ENCODE measurements around the gene SLC6A3.
"Not testable (repeated sequence)": the region's sequence is repeated elsewhere in the genome, so short reads cannot be mapped to it uniquely, and the experiment has no call there.

The SLC6A3 gene

DNA sequence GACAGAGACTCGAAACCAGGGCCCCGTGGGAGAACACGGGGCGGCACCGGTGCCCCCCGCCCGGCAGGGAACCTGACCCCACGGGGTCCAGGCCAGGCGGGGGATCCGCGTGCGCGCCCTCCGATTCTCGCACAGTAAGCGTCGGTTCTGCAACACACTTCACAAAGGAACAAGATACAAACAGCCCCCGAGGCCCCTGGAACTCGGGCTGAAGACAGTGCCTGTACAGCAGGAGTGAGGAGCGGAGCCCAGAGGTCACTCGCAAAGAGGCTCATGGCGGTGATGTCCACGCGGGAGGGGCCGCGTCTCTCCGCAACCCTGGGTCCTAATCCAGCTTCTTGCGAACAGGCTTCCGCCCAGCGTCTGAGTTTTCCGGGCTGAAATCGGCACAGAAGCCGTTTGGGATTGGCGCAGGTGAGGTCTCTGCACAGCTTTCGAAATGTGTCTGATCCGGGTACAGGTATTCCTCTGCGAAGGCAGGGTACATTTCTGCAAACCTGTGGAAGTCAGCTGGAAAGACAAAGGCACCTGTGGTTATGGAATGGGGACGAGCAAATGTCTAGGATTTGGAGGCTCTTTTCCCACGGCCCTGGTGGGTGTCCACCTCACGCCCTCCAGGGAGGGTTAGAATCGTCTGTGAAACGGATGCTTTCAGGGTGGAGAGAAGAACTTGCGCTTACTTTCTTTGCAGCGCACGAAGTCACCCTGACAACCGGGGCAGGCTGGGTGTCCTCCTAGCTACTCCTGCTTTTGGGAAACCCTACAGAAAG lies 18.3 kb upstream of the SLC6A3 start:
- DNase-seq, result no peak

DNA sequence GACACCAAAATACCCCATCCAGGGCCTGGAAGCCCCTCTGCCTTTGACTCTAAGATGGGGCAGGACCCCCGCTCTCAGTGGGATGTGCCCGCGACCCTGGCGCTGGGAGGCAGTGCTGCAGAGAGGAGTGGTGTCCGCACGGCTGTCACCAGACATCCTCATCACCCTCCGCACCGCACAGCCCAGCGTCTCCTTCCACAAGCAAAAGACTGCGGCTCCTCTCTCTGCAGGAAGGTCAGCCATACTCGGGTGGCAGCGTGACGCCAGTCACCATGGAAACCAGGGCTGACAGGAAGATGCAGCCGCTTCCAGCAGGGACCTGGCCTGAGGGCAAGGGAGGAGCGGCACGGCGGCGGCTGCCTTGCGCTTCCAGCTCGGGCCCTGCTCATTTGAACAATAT lies 17.1 kb upstream of the SLC6A3 start:
- DNase-seq, result no peak

DNA sequence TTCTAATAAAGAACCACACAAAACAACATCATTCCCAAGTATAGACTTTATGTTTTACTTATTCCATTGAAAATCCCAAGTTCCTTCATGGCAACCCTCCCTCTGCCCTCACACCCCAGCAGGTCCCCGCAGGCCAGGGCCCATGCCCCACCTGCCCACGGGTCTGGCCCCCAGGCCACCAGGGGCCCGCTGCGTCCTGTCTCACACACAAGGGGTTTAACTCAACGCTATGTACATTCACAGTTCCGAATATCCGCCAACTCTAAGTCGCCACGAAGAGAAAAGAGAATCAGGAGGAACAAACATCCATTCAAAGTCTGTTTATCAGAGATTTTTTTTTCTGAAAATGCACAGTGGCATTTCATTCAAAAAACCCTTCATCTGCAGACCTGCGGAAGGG lies 16.2 kb upstream of the SLC6A3 start:
- no peak for DNase-seq

DNA sequence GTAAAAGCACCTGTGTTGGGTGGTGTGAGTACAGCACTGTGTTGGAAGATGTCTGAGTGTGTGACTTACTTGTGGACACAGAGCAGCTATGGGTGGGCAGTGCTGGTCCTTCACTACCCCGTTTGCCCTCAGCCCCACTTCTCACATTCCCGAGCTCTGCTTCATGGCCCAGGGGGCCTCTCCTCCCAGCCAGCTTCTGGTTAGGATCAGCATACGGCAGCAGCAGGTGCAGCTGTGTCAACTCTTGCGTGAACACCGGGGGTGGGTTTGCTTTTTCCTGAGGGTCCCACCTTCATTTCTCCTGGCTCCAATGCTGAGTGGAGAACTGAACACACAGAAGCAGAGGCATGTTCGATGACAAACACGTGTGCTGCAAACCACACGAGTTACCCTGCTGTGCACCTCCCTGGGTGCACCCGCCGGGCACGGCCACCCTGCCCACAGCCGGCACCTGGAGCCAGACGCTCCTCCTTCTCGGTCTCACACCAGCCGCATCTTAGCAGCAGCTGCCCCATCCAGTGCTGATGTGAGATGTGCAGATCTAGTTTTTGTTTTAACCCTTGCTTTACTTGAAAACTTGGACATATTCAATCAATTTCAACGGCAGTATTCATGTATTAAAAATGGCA lies 14.9 kb upstream of the SLC6A3 start:
- DNase-seq, result no peak

DNA sequence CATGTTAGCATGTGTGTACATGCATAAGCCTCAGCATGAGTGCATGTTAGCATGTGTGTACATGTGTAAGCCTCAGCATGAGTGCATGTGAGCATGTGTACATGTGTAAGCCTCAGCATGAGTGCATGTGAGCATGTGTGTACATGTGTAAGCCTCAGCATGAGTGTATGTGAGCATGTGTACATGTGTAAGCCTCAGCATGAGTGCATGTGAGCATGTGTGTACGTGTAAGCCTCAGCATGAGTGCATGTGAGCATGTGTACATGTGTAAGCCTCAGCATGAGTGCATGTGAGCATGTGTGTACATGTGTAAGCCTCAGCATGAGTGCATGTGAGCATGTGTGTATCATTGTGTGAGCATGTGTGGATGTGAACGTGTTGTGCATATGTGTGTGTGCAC lies 14.2 kb upstream of the SLC6A3 start:
- DNase-seq, result not testable (repeated sequence)

DNA sequence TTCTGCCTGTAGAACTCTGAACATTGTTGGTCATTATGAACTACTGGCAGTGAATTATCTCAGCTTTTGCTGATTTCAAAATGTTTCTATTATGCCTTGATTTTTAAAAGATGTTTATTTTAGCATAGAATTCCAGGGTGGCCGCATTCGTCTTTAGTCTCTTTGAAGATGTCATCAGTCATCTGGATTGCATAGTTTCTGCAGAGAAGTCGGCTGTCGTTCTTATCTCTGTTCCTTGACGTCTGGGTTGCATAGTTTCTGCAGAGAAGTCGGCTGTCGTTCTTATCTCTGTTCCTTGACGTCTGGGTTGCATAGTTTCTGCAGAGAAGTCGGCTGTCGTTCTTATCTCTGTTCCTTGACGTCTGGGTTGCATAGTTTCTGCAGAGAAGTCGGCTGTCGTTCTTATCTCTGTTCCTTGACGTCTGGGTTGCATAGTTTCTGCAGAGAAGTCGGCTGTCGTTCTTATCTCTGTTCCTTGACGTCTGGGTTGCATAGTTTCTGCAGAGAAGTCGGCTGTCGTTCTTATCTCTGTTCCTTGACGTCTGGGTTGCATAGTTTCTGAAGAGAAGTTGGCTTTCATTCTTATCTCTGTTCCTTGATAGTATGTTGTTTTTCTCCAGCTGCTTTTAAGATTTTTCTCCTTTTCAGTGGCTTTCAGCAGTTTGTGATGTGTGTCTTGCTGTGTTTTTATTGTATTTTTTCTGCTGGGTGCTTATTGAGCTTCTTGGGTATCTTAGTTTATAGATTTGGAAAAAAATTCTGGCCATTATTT lies 11.1 kb upstream of the SLC6A3 start:
- not testable (repeated sequence) for DNase-seq

DNA sequence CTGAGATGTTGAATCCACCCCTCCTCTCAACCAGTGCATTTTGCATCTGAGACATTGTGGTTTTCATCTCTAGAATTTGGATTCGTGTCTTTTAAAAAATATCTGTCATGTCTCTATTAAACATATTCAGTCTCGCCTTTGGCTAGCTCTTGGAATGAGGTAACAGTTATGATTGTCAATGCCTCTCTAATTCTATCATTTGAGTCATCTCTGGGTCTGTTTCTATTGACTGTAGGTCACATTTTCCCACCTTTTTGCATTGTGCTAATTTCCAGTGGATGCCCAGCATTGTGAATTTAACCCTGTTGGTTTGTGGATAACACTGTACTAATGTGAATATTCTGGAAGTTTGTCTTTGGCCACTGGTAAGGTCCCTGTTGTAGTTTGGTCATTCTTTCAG lies 8.4 kb upstream of the SLC6A3 start:
- DNase-seq, result no peak

DNA sequence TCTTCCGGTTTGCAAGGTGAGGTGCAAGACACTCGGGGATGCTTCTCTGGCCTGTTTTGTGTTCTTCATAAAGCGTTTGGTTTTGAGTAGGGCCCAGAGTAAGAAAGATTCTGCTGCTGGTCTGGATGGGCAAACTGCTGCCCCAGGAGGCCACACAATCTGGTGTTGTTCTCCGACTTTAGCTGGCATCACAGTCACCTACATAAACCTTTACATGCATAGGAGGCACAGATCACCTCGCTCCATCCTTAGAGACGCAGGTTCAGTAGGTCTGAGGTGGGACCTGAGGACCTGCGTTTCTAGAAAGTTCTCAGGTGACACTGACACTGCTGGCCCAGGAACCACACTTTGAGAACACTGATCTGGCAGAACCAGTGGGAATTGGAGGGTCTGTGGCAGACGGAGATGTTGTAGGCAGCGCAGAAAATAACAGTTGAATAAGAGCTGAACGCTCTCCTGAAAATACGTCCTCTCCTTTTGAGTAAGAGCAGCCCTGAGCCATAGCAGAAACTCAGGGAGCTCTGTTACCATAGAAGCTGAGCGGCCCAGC lies 3.9 kb upstream of the SLC6A3 start:
- no peak for DNase-seq

DNA sequence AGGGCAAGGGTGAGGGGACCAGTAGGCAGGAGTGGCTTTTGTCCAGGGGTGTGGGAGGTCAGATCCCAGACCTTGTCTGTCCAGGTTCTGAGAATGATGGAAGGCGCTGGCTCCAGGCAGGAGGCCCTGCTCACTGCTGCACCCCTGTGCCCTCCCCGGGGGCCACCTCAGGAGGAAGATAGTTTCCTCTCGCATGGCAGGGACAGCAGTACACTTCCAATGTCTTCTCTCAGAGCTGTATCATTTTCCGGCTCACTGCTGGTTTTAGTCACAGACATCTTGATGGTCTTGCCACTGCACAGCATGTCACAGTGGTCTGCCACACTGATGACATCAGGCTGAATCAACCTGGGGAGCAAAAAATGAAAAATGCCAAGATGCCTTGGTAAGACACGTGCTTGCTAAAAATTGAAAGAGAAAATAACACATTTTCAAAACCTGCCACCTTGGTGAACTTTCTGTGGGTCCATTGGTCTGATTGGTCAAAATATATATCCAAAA lies 3.3 kb upstream of the SLC6A3 start:
- DNase-seq, result no peak

DNA sequence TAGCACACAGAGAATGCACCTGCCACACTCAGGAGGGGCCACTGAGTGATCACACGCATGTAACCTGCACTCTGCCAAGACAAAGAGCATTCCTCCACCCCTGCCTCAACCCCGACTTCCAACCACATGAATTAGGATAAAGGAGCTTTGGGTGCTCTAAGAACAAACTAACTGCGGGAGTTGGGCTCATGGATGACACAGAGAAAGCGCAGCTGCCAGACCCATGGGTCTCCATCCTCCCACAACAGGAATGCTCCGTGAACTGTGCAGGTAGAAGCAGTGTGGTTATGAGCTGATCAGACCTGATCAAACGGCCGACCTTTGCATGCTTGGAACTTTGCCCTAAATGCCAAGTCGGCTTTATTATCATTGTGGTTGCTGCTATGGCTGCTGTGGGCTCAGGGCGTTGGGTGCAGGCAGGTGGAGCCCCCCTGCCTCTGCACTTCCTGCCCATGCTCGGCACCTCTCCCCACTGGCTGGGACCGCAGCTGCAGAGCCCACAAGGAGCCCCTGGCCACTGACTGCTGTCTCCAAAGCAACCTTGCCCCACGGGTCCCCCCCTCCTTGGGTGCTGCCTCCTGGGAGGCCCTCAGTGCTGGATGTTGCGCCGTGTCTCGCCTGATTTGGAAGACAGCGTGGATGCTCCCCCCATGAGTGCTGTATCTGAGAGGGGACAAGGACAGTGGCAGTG lies 2.6 kb upstream of the SLC6A3 start:
- DNase-seq, result no peak

DNA sequence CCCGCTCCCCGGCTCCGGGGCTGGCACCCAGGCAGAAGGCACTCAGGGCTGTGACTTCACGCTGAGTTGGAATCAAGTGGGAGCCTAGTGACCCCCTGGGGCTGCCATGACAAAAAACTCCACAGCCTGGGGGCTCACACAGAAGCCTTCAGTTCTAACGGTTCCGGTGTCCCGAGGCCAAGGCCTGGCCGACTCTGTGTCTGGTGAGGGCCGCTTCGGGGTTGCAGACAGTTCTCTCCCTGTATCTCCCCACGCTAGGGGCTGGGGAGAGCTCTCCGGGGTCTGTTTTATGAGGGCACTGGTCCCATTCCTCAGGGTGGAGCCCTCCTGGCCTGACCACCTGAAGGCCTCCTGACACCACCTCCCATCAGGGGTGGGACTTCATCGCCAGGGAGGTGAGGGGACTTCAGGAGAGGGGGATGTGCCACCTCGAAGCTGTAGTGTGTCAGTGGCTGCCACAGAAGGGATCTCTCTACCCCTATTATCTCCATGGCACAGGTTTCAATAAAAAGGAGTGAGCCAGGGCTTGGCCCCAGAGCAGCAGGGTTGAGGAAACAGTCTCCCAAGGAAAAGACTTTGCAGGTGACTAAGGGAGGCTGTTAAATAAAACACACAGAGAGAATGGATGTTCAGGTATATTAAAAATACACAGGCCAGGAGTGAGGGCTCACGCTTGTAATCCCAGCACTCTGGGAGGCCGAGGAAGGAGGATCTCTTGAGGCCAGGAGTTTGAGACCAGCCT lies 1.5 kb upstream of the SLC6A3 start:
- no peak for DNase-seq

DNA sequence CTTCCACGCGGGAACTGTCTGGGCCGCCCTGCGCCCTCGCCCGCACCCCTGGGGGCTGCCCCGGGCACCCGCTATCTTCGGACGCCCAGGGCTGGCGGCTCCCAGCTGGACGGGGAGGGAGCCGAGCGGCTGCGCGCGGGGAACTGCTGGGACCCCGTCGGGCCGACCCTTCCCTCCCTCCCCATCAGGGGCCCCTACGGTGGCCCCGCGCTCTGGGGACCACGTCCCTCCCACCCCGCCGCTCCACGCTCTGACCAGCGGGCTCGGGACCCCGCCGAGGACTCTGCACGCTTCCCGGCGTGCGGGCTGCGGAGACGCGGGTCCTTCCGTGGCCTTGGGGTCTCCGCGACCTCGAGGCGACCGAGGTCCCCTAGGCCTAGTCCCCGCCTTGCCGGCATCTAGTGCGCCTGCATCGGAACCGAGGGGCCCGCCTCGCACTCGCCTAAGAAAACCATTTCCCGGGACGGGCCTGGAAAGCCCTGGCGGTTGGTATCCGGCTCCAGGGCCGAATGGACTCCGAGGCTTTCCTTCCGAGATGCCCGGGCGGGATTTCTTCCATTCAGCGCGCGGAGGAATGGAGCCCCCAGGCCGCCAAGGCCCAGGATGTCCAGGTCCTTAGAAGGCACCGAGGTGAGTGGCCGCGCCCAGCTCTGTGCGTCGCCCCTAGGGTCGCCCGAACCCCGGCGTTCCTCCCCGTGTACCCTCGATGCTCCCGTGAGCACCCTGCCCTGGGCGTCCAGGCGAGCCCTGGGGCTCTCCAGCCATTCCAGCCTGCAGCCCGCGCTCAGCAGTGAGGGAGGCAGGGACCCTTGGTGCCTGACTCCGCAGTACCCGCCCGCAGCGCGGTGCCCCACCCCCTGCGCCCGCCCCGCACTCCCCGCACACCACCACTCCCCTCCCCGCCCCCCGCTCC lies 705 bp upstream of the SLC6A3 start:
- no peak for DNase-seq

DNA sequence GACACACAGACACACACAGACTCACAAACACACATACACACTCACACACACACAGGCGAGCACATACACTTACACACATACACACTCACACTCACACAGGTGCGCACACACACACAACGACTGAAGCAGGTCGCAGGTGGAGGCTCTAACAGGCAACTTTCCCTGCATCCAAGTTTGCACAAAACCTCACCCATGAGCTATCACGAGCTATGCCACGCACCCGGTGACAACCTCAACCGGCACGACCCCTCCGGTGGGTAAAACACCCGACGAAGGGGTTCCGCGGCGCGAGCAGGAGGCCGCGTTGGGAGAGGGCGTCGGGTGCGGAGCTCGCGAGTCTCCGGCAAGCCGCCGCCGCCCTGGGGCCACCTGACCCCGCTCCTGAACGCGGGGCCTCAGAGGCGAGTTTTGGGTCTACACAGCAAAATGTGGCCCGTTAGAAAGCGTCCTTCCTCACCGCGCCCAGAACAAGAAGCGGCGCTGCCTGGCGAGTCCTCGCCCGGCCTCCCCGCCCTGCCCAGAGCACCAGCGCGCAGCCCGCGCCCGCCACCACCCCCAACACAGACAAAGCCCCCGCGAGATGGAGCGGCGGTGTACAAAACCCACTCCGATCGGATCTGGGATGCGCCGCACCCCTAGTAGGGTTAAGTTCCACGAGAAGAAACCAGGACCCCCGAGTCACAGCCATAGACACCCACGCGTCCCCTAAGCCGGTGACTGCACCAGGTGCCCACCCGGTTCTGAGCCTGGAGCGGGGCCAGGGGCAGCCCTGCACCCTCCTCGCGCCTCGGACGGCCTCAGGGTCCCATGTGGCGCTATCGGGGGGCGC lies 665 bp downstream of the SLC6A3 start:
- no peak for DNase-seq

DNA sequence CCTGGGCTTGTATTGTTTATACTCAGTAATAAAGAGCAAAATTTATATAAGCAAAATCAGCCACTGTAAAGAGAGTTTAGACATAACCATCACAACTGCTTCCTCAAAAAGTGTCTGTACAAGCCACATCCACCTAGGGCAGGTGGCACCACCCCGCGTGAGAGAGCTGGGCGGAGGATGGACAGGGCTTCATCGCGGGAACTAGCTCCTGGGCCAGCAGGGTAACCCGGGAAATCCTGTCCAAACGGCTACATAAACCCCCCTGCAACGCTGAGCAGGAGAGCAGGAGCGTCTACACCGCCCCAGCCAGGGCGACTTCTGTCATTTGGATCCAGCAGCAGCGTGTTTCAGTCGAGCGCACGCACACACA lies 1.3 kb downstream of the SLC6A3 start:
- DNase-seq, result no peak

DNA sequence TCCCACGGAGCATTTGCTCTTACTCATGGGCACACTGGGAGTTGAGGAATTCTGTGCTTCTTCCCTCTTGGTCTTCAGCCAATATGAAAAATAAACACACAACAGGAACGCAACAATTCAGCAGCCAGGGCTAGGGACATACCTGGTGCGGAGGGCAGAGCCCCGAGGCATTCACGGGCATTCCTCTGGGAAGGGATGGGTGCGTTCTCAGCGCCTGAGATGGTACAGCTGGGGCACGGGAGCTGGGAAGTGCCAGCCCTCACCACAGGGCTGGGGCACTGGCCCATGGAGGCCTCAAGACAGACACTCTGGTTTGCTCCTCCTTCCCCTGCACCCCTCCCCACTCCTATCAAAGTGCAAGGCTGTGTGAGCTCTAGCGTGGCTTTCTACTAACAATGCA lies 2.1 kb downstream of the SLC6A3 start:
- no peak for DNase-seq

DNA sequence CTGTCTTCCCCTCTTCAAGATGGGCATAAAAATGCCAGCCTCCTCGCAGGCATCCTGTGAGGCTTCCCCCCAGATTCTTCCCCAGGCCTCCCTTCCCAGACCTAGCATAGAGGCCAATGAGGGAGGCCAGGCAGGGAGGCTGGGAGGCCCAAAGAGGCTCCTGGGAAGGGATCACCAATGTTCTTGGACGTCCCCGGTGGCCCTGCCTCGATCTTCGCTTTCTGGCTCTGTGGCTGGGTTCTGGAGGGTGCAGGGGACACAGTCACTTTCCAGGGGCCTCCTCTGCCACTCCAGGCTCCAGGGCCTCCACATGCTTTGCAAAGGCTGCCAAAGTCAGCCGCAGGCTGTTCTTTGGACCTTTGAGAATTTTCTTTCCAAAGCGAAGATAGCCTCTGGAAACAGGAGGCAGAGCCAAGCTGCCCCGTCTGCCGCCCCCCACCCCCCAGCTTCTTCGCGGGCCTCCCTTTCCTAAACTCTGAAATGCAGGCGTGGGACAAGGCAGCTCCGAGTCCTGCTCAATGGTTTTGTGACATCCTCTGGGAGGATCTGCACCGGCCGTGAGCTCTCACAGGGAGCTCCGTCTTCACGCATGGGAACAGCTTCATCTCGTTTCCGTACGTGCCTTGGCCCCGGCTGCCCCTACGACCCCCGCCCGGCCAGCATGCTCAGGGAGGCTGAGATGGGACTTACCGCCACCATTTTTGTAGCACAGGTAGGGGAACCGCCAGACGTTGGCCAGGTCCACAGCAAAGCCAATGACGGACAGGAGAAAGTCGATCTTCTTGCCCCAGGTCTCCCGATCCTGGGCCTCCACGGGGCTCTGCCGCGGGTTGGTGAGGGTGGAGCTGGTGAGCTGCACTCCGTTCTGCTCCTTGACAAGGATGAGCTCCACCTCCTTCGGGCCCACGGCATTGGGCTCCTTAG lies 2.8 kb downstream of the SLC6A3 start:
- DNase-seq, result no peak

DNA sequence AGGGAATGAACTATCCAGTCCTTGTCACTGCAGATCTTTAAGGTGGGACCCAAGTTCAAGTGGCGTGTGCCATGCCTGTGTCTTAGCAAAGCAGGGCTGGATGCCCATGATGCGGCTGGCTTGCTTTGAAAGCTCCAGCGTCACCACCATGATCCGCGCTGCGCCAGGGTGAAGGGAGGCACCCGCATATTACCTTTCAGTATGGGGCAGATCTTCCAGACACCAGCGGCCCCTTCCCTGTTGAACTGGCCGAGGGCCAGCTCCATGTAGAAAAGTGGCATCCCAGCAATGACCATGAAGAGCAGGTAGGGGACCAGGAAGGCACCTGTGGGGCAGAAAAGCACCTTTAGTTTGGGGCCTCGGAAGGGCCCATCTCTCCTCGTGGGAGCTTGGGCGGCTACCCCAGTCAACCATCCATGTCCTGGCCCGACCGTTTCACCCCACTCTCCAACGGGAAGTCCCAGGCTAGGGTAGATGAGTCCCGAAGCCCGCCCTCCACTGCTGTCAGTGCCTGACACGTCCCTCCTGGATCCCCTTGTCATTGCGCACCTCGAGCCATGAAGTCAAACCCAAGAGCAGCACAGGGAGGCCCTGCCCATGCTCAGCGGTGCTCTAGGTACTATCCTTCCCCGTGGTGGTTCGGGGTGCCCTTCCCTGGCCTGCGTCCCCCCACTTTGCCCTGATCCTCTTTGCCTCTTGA lies 3.9 kb downstream of the SLC6A3 start:
- no peak for DNase-seq

DNA sequence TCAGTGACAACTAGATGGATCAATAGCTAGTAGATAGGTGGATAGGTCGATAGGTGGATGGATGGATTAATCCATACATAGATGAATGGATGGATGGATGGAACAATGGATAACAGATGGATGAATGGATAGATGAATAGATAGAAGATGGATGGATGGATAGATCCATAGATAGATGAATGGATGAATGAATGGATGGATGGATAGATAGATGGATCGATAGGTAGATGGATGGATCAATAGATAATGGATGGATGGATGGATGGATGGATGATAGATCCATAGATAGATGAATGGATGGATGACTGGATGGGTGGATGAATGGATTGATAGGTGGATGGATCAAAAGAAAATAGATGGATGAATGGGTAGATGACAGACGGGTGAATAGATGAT lies 5.1 kb downstream of the SLC6A3 start:
- no peak for DNase-seq
